Pons (tissue), 1 donor: ENCODE results near the gene FBLL1.
"Not testable (repeated sequence)": the region's sequence is repeated elsewhere in the genome, so short reads cannot be mapped to it uniquely, and the experiment has no call there.

Experiments
- DNase-seq: peaks from one replicate; pipeline ENCODE4 v3.0.0-alpha.2; 2016; ENCODE audit warnings: low spot score

Gene FBLL1

DNA sequence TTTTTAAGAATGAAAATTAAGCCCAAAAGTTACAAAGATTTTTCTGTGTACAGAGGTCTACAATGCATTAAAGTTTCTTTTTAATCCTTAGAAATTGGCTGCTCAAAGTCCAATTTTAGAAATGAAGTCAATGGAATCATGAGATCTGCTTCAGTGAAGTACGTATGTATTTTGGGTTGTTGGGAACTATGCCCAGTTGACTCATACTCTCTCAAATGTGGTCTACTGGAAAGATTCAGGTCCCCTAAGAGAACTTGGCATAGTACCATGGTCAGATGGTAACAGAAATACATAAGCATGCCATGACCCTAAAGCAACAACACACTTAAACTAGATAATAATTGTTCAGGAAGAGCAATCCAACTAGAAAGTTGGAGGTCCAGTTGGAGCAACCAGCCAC, 23.0 kb downstream of the FBLL1 start:
- no peak for DNase-seq

GRCh38 chr5:168553377-168554130, 24.4 kb downstream of the FBLL1 start:
- no peak for DNase-seq

GRCh38 chr5:168557389-168557788, 28.3 kb downstream of the FBLL1 start:
- DNase-seq: no peak

DNA sequence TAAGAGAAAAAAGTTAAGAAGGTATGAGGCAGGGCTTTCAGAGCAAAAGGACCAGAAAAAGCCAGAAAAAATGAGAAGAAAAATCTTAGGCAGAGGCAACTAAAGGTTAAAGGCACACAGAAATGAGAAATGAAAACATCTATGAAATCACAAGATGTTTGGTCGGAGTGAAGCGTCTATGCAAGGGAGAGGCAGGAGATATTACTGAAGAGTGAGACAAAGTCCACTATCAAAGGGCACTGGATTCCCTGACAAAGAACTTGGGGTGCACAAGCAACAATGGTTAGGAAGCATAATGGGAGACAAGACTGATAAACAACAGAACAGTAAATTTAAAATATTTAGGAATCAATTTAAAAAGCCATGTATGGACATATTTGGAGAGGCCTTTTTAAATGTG, 33.2 kb downstream of the FBLL1 start:
- no peak for DNase-seq

DNA sequence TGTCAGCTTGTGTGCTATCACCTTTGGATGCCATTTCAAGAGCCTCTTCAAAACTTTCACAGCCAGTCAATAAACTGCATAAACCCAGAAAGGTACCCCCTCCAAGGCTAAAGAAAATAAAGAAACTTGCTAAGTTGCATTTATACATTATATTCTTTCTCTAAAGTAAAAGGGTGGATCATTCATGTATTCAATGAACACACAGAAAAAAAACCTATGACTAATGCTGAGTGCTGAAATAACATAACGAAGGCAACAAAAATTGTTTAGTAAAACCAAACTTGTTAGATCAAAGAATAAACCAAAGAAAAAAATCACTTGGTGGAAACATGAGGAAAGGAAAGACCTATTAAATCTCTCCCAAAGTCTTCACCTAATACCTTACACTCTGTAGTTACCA, 34.9 kb downstream of the FBLL1 start:
- no peak for DNase-seq

GRCh38 chr5:168568738-168569137, 39.6 kb downstream of the FBLL1 start:
- no peak for DNase-seq

DNA sequence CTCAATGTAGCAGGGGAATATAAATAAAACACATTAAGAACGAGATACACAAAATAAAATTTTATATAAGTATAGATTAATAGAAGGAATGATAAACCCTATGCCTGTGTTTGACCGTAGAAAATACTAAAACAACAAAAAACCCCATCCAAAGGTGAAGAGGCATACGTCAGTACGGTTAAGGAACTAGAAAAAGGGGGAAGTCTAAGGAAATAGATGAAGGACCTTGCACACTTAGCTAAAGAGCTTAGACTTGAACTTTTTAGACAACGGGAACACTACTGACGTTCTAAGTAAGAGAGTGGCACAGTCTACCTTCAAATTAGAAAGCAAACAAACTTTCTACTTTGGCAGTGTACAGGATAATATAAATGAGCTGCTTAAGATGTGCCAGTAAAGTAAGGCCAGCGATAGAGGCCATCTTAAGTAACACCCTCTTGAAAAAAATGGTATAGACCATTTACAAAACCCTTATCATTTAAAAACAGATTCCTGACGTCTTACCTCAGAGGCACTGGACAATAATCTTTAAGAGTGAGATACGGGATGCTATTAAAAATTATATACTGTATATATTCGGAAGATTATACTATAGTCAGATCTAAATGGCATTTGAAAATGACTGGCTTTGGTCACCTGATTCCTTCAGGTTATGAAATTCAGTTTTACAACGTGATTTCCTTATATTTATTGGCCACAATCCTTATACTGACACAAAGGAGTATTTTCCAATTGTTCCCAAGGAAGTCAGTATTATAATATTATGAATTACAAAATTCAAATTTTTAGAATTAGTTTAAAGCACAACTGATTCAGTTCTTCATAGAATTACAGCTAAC, 41.6 kb downstream of the FBLL1 start:
- DNase-seq: no peak

- DNase-seq: not testable (repeated sequence)
Measured at GRCh38 chr5:168573663-168574062, 44.6 kb downstream of the FBLL1 start.

DNA sequence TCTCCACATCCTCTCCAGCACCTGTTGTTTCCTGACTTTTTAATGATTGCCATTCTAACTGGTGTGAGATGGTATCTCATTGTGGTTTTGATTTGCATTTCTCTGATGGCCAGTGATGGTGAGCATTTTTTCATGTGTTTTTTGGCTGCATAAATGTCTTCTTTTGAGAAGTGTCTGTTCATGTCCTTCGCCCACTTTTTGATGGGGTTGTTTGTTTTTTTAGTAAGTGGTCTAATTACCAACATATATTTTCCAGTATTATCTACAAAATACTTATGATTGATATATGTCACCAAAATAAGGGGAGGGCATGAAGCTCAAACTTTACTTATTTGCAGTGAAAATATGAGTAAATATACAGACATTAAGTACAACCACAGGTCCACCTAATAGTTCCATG, 45.1 kb downstream of the FBLL1 start:
- not testable (repeated sequence) for DNase-seq

GRCh38 chr5:168575391-168576372, 46.6 kb downstream of the FBLL1 start:
- no peak for DNase-seq

- no peak for DNase-seq
Measured at GRCh38 chr5:168578006-168578405, 48.9 kb downstream of the FBLL1 start.

DNA sequence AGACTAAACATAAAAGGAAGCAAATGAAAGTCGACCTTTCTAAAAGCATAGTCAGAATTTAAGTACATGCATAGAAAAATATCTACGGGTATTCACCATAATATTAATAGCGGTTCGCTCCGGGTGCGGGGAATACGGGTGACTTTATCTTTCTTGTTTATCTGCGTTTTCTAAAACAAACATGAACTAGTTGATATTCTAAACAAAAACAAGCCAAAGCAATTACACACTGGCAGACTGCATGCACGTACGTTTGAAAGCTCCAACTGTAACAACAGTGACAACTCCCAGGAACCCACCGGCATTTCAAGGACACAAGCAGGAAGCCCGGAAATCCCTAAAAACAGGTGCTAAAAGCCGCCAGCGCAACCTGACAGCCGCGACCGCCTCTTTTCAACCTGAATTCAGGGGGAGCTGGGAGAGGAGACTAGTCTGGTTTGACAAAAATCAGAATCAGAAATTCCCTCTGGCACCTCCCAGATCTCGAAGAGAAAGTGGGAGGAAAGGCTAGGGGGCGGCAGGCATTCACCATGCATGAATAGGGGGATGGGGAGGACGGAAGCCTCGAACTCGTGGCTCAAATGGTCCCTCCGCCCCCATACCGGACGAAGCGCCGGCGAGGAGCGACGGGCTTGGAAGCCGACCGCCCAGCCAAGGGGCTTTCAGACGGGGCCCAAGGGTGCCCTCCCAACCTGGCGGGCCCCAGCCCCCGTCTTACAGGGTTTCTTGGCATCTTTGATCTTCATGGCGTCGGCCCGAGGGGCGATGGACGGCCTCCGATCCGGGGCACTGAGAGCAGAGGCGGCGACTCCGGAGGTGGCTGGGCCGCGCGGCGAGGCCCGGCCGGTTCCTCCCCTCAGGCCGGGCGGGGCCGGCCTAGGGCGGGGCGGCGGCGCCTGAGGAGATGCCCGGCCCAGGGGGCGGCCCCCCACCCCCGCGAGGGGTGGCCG, 49.7 kb downstream of the FBLL1 start, which contains the start of gene PANK3:
TSS of gene PANK3 (minus strand) at position 831 of the 950 bp plus-strand sequence. CDS start at position 746, 85 bp downstream.
- DNase-seq: no peak

DNA sequence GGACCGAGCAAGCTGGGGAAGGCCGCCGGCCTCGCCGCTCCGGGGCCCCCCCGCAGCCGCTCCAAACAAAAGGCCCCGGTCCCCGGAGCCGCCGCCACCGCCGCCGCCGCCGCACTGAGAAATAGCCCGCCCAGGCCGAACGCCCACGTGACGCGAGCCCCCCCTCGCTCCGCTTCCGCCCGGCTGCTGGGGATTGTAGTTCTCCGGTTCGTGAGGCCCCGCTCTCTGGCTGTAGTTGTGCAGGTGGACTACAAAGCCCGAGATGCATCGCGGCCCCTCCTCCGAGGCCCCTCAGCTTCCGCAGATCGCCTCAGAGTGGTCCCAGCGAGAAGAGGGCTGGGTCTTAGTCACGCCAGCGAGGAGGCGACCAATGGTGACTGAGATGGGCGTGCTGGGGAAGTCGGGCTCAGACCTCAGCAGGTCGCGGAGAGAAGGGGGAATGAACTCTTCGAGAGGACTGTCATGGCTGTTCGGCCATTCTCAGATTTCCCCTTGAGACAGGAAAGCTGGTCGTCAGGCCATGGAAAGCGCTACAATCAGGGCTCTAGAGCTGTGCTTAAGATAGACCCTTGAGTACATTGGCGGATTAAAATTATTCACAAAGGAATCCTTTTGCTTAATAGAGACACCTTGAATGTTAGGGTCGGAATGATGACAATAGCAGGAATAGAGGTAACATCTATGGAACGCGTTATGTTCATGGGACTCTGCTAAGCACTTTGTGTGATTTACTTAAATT, 50.6 kb downstream of the FBLL1 start:
- DNase-seq: peak; percentile 99

DNA sequence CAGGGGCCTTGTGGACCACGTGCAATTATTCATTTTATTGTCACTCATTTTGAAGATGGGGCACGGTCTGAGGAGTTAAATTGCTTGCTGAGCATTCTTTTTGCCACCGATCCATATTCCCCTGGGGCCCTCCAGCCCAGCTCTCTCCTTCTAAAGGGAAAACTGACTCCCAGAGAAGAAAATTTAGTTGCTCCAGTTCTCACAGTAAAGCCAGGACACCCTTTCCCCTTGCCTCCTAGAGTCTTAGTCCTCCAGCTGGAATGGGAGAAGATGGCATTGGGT, 51.1 kb downstream of the FBLL1 start:
- no peak for DNase-seq
